HG03378 (cell line): ENCODE data around the gene PNO1.
"Not testable (repeated sequence)": the region's sequence is repeated elsewhere in the genome, so short reads cannot be mapped to it uniquely, and the experiment has no call there.

Experiments used
- ATAC-seq: cut with Tn5 transposase; IDR thresholded peaks from one replicate; pipeline ENCODE4 v1.9.1; 2021; ENCODE audit warnings: mild to moderate bottlenecking, moderate library complexity; ENCODE audit not compliant: unreplicated experiment

PNO1 gene

DNA sequence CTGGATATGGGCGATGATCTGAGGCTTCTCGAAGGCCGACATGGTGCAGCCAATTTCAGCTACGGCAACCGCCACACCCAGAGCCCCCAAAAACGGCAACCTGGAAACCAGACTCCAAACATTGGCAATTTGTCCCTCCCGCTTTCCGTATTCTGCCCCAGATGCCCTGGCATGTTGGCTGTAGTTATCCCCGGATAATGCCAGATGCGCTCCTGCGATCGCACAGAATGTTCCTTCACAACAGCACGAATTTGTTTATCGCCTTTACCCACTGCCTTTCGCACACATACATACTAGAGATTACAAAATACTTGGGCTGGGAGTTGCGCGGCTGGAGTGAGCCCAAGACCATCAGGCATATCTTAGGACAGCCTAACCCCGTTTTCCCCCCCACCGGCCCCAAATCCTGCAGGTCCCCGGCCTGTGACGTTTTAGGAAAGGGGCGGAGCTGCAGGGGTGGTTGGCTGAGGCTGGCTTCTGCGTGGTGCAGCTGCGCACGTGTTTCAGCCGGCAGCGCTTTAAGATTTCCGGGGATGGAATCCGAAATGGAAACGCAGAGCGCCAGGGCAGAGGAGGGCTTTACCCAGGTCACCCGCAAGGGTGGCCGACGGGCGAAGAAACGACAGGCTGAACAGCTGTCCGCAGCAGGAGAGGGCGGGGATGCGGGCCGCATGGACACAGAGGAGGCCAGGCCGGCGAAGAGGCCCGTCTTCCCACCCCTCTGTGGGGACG lies at the start of gene PNO1:
Gene PNO1, plus strand, starts transcription at position 487 of the 732 bp plus-strand sequence. Its CDS starts 47 bp downstream, at position 534.
- ATAC-seq: peak; percentile 82

DNA sequence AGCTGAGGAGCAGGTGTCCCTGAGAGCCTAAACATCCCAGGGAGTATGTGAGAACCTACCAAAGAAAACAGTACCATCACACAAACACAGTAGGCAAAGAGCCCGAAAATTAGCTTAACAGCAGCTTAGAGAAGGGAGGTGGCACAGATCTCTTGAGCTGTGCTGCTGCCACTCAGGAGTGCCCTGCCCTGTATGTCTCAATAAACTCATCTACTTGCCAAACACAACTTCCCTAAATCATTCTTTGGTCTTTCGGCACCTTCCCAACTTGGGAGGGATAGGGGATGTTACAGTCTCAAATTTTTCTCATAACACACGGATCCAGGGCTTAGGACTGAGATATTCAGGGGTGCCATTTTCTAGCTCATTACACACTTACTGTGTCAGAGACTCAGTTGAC lies 49.6 kb upstream of the PNO1 start:
- no peak for ATAC-seq

DNA sequence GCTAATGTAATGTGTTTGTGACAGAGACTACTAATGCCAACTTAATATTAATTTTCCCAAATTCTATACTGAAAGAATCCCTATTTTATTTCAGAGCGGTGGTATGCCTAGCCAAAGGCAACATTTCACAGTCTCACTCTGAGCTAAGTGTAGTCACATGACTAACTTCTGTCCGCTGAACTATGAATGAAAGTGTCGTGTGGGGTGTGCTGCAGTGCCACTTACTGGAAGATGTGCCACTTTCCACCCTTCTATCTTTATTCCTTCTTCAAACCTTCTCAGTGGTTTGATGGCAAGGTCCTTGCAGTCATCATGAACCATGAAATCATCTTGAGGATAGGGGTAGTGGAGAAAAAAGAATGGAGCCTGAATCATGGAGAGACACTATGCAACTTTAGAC lies 47.6 kb upstream of the PNO1 start:
- peak; percentile 81 for ATAC-seq

DNA sequence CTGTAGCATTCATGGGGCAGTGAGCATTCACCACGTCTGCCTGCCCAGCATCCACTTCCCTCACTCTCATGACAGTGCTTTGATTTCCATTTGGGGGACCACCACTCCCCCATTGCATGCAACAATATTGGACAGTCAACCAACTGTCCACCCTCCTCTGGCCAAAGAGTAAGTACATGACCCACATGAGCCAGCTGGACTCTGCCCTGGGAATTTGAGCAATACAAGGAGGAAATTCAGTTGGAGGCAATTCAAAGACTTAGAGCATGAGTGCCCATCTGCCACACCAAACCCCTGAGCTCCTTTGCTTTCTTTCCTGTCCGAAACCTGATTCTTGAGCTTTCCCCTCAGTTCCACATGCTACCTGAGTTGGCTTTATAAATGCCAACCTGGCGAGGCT lies 41.7 kb upstream of the PNO1 start:
- no peak for ATAC-seq

DNA sequence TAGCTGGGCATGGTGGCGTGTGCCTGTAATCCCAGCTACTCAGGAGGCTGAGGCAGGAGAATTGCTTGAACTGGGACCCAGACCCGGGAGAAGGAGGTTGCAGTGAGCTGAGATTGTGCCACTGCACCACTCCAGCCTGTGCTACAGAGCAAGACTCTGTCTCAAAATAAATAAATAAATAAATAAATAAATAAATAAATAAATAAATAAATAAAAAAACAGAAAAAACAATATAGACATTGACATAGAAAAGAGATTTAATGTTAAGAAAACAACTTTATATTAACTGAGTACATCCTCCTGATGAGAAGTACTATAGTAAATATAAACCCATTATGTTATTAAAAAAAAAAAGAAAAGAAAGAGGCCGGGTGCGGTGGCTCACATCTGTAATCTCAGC lies 39.8 kb upstream of the PNO1 start:
- not testable (repeated sequence) for ATAC-seq

DNA sequence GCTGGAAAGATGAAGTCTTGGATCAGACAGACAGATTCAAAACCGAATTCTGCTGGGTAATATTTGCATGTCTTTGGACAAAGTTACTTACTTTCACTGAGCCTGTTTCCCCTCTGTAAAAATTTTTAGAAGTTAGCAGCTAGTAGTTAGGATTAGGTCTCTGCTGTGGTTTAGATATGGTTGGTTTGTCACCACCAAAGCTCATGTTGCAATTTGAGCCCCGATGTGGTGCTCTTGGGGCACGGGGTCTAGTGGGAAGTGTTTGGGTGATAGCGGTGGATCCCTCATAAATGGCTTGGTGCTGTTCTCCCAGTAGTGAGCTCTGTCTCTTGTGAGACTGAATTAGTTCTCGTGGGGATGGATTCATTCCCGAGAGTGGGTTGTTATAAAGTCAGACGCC lies 38.9 kb upstream of the PNO1 start:
- no peak for ATAC-seq

DNA sequence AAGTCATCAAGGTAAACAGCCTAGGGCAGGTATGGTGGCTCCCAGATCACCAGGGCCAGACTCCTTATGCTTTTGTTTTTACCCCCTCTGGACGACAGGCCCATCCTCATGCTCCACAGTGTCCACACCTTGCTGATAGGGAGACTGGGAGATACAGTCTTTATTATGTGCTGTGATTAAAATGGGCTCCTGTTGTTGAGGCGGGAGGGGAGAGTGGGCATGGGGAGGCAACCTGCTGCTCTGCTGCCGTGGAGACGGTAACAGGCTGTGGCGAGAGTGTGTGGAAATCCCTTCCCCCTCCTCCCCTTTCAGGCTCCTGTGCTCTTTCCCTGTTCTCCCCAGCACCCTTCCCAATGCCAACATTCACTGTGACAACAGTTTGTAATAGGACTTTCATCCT lies 38.2 kb upstream of the PNO1 start:
- no peak for ATAC-seq

DNA sequence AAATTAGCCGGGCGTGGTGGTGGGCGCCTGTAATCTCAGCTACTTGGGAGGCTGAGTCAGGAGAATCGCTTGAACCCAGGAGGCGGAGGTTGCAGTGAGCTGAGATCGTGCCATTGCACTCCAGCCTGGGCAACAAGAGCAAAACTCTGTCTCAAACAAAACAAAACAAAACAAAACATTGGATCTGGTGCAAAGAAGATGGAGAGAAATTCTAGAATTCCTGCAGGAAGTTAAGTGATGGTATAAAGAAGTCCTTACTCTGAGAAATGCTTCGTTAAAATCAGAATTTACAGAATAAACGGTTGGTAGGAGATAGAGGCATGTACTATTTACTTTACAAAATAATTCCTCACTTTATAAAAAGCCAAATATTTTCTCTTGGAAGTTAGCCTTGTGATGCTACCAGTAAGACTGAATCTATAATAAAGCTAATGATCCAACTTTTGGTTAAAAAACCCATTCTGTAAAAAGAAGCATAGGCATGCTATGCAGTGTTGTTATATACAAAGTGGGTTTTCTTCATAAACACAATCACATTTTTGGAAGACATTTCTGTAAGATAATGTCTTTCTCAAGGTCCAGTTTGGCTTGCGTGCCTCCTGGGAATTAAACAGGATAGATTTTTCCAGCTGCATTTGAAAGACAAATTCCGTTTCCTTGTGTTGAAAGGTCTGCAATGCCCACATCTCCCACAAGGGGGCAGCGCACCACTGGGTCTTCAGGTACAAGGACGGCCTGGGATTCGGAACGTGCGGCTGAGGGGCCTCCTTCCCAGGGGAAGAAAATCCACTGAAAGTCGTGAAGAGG lies 35.6 kb upstream of the PNO1 start:
- ATAC-seq: no peak

DNA sequence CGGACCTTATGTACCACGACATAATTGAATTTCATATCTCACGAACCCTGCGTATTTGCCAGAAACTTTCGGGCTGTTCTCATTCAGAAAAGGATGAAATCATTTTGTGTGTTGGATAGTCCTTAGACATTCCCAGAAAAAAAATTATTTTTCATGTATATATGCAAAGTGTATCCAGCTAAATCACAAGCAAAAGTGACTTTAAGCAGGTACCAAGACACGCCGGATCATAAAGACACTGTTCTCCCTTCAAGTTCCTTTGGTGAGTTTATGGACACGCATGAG lies 35.1 kb upstream of the PNO1 start:
- no peak for ATAC-seq

DNA sequence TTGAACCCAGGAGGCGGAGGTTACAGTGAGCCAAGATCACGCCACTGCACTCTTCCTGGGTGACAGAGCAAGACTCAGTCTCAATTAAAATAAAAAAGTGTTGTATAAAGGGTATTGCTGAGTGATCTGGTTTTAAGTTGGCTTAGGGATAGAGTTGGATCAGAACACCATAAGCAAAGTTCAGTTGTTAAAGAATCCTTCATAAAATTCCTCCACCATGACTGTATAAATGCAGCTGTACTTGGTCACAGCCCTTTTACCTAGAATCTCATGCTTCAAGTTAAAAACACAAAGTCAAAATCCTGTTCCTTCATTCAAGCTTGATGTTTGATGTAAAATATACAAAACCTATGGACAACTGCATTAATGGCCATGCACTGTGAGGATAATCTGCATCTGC lies 33.4 kb upstream of the PNO1 start:
- ATAC-seq: no peak

DNA sequence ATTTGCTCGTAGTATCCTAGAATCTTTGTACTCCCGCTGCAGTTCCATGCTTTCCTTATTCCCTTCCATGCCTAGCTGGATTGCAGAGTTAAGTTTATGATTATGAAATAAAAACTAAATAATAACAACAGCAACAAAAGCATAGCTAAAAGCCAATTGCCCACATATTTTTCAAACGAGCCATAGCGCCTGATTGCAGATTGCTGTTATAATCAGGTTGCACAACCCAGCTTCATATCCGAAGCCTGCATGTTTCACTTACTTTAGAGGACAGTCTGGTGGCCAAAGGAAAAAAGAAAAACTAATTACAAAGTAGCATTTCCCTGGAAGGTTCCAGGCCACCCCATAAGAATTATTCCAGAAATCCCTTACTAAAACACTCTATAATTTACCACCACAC lies 31.9 kb upstream of the PNO1 start:
- ATAC-seq: no peak

DNA sequence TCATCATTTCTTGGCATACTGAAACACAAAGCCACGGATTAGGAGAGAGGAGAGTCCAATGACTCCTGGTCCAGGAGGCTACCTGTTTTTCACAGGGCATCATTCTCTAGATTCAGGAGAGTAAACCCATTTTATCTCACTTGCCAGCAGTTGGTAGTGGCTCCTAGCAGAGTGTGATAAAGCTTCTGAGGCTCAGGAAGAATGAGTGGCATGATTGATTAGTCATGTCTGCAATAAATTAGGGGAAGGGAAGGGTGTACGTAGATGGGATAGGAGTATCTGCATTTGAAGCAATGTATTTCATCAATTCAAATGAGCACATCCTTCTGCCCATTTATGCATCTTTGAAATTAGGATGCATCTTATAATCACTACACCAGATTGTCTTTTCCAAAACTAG lies 31.1 kb upstream of the PNO1 start:
- ATAC-seq: no peak

DNA sequence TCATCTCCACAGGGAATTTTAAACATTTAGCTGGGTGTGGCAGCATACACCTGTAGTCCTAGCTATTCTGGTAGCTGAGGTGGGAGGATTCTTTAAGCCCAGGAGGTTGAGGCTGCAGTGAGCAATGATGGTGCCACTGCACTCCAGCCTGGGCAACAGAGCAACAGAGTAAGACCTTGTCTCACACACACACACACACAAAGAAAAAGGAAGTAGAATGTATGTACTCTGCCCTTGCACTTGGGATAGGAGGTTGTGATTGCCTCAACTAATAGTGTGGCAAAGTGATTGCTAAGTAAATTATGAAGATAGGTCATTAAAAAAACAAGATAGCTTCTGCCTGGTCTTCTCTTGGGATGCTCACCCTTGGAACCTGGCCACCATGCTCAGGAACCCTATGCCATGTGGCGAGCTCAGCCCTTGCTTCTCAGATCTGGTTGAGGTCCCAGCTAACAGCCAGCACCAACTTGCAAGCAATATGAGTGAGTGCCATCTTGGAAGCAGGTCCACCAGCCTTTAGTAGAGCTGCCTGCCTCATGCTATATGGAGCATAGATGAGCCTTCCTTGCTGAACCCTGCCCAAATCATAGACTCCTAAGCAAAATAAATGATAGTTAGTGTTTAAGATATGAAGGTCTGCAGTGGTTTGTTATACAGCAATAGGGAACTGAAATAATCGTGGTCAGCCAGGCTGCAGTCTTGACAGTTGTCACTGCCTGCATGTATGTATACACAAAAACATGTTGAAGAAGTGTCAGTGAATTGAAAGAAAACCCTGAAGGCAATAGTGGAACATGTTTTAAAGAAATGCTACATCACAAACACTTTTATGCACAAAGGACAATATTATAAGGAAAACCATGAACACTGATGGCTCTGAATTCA lies 30.1 kb upstream of the PNO1 start:
- ATAC-seq: peak; percentile 92

DNA sequence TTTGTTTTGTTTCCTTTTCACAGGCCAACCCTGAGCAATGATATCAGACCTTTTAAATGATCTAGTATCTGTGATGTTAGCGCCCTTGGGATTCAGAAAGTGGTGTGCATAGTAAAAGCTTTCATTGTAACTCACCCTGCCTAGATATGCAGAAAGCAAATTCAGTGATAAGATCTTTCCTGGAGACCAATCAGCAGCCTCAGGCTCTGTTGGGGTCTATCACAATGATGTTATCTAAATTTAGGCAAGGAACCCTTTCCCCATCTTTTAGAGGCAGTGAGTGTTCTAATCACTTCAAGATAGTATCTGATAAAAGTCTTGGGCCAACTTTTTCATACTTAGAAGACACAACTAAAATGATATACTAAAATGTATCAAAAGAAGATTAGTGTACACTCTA lies 23.6 kb upstream of the PNO1 start:
- ATAC-seq: no peak

DNA sequence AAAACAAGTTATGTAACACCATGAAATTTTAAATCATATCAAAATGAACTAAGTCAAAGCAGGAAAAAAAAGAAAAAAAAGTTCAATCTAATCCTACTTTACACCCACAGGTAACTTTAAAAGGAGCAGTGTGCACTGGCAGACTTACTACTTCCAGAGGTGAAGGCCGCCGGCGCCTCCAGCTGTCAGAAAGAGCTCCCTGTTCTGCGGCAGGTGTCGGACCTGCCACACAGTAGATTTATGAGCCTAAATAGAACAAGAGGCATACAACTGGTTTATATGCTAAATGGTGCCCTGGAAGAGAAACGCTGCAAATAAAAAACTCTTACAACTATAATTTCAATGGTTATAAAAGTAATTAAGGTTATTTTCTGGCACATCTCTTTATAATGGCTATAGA lies 23.1 kb upstream of the PNO1 start:
- no peak for ATAC-seq

DNA sequence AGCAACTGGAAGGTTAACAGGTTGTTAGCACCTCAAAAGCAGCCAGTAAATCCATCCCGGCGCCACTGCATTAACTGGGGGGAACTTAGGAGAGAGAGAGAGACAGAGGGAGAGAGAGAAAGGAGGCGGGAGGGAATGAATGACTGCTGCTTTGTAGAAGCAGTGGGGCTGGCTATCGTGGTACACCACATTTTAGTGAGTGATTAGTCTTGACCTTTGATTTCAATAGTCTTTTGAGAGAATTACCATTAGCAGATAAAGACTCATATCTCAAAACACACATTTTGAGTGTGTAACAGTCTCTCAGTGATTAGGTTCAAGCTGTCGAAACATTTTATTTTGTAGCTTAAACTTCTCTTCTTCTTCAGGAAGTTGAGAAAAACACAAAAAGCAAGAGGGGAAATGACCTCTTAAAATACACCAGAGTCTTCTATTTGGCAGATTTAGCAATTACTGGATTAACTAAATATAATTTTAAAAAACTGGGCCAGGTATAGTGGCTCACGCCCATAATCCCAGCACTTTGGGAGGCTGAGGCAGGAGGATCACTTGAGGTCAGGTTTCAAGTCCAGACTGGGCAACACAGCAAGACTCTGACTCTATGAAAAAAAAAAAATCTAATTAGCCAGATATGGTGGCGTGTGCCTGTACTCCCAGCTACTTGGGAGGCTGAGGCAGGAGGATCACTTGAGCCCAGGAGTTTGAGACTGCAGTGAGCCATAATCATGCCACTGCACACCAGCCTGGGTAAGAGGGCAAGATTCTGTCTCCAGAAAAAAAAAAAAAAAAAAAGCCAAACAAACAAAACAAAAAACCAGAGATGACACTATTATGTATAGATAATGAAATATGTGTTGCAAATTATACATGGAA lies 22.0 kb upstream of the PNO1 start:
- ATAC-seq: no peak

DNA sequence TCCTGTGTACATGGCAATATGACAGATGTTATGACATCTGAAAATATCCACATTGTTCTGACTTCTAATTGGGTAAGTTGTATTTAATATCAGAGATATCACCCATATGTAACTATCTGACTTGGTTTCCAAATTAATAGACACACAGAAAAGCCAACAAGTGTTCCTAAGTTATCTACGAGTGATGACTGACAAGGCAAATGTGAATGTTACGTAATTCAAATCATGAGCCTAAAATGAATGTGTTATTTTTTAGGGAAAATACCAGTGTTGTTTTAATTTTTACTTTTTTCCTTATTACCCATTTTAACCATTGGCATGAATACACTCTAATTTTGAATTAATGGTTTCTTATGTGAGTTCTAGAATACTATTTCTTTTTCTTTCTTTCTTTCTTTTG lies 15.8 kb upstream of the PNO1 start:
- ATAC-seq: no peak

DNA sequence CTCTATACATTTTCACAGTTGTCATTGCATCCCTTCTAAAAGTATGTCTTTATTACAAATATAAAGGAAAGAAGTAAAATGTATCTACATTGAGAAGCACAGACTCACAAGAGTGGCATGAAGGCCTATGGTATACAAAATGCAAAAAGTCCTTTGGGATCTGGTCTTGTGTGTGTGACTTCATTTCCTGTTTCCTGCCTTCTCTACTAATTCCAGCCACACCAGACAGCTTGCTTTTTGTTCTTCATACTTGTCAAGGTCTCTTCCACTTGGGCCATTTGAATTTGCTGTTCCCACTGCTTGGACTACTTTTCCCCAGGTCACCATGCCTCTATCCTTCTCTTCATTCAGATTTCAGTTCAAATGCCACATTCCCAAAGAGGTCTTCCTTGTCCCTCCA lies 6.7 kb upstream of the PNO1 start:
- no peak for ATAC-seq

DNA sequence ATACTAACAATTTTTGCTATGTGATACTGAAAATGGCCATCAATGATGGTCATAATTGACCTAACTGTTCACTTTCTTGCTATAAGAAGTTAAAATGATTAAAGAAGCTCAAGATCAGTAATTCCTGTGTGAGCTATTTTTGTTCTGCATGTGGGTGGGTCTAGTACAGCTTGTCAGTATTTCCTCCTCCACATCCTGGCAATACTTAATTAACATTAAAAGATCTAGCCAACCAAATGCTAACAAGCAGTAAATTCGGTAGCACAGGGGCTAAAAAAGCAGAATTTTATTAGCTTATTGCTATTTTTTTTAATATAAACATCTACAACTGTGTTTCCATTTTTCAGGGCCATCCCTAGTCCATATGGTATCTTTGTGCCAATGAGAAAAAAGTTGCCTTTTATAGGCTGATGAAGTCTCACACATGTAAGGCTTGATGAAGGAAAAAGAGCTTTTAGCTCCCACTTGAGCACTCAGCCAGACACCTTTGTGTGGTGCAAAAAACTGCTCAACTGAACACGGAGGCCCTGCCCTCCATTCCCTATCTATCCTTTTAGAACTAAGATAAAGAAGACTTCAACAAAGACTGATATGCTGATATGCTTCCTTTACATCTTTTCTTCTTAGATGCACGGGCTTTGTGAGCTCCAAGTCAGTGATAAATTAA lies 4.9 kb upstream of the PNO1 start:
- no peak for ATAC-seq

DNA sequence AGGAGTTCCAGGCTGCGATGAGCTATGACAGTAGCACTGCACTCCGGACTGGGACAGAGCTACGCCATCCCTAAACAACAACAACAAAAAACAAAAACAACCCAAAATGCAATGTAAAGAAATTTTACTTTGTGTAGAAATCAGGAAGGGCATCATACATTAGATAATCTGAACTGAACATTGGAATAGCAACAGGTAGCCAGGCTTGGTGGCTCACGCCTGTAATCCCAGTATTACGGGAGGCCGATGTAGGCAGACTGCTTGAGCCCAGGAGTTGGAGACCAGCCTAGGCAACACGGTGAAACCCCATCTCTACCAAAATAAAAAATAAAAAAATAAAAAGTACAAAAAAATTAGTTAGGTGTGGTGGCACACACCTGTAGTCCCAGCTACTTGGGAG lies 2.1 kb upstream of the PNO1 start:
- no peak for ATAC-seq
